NCI-H226 (cell line): ENCODE results near the gene APLN.

Experiments used
- DNase-seq: peaks from one replicate; pipeline ENCODE4 v3.0.0-alpha.2; 2015

The APLN gene

GRCh38 chrX:129659861-129660260, 5.1 kb upstream of the APLN start:
- DNase-seq: no peak

- no peak for DNase-seq
Observed at GRCh38 chrX:129659141-129659540, 4.4 kb upstream of the APLN start.

- no peak for DNase-seq
Observed at GRCh38 chrX:129658429-129658828, 3.7 kb upstream of the APLN start.

- DNase-seq: no peak
Observed at GRCh38 chrX:129655547-129656249, 942 bp upstream of the APLN start.

- no peak for DNase-seq
Observed at GRCh38 chrX:129653971-129654651, 645 bp downstream of the APLN start.

GRCh38 chrX:129653181-129653970, 1.4 kb downstream of the APLN start:
- no peak for DNase-seq

- DNase-seq: no peak
Observed at GRCh38 chrX:129652565-129653169, 2.1 kb downstream of the APLN start.

GRCh38 chrX:129651756-129652564, 2.8 kb downstream of the APLN start:
- DNase-seq: no peak

- no peak for DNase-seq
Observed at GRCh38 chrX:129650821-129651510, 3.8 kb downstream of the APLN start.

GRCh38 chrX:129650183-129650689, 4.5 kb downstream of the APLN start:
- no peak for DNase-seq

- peak; percentile 87 for DNase-seq
Observed at GRCh38 chrX:129649268-129650182, 5.2 kb downstream of the APLN start.

GRCh38 chrX:129648514-129649267, 6.1 kb downstream of the APLN start:
- no peak for DNase-seq

- DNase-seq: no peak
Observed at GRCh38 chrX:129647418-129648410, 7.0 kb downstream of the APLN start.

- no peak for DNase-seq
Observed at GRCh38 chrX:129646566-129647417, 8.0 kb downstream of the APLN start.

- DNase-seq: peak; percentile 63
Observed at GRCh38 chrX:129642641-129643040, 12.1 kb downstream of the APLN start.

GRCh38 chrX:129641941-129642340, 12.8 kb downstream of the APLN start:
- DNase-seq: no peak

- no peak for DNase-seq
Observed at GRCh38 chrX:129641469-129641868, 13.3 kb downstream of the APLN start.
